Lower leg skin (tissue), 3 donors: ENCODE data around the gene SNX1.

ENCODE experiments used
- POLR2A ChIP-seq, 2 donors: fragments of 450-650 bp; IDR thresholded peaks; one replicate each; pipeline ENCODE4 v1.6.1; 2016 to 2017; ENCODE audit warnings: antibody characterized with exemption in 2 of 2, mild to moderate bottlenecking in 1 of 2, moderate library complexity in 1 of 2
- TF ChIP-seq, protein P1 (sequence below), 3 donors: fragments of 450-650 bp; IDR thresholded peaks; one replicate each; pipeline ENCODE4 v1.5.1; 2016; ENCODE audit warnings: antibody characterized with exemption in 3 of 3, mild to moderate bottlenecking in 3 of 3, moderate library complexity in 2 of 3

DNA sequence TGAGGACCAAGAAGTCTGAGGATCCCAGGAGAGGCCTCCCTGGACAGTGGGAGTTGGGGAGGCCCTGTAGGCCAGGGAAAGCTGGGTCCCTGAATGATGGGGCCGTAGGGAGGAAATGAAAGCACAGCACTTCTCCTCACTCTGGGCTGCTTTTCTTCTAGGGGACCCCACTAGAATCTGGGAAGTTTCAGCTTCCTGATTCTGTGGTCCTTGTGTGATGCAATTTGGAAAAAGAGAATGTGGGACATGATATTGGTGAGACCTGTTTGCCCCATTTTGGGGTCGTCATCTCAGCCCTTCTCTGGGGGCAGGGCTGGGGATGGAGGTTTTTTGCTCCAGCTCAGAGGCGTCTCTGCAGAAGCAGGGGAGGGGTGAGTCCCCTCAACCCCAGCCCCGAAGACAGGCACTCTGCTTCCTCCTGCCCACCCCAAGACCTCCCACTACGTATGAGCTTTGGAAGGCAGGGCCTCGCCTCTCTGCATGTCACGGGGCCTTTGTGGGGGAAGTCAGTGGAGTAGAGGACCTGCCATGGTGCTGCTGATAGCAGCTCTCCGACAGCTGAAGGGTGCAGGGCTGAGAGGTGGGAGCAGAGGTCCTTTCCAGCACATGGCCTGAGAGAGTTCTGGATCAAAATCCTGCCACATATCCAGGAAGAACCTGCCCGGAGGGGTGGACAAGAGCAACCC lies 54.3 kb downstream of the SNX1 start:
- TF ChIP-seq POLR2A (IDR thresholded peaks at IDR 0.05) = no peak
- TF ChIP-seq, protein P1, sequence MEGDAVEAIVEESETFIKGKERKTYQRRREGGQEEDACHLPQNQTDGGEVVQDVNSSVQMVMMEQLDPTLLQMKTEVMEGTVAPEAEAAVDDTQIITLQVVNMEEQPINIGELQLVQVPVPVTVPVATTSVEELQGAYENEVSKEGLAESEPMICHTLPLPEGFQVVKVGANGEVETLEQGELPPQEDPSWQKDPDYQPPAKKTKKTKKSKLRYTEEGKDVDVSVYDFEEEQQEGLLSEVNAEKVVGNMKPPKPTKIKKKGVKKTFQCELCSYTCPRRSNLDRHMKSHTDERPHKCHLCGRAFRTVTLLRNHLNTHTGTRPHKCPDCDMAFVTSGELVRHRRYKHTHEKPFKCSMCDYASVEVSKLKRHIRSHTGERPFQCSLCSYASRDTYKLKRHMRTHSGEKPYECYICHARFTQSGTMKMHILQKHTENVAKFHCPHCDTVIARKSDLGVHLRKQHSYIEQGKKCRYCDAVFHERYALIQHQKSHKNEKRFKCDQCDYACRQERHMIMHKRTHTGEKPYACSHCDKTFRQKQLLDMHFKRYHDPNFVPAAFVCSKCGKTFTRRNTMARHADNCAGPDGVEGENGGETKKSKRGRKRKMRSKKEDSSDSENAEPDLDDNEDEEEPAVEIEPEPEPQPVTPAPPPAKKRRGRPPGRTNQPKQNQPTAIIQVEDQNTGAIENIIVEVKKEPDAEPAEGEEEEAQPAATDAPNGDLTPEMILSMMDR (IDR thresholded peaks at IDR 0.05) = no peak
